GM12865 (cell line): ENCODE measurements around the gene RGMB.

Source experiments
- DNase-seq: peaks from one replicate; pipeline ENCODE4 v3.0.0; 2010; ENCODE audit warnings: low read depth
- H3K4me3 ChIP-seq: 2 replicates; pipeline ENCODE4 v1.5.1; 2011; ENCODE audit warnings: mild to moderate bottlenecking, low read depth, low read length, control low read depth
- TF ChIP-seq, protein P1 (sequence below): IDR thresholded peaks from 2 replicates; pipeline ENCODE4 v1.5.1; 2011; ENCODE audit warnings: low read length, control low read depth, low read depth, inconsistent platforms; ENCODE audit not compliant: insufficient read depth; ENCODE audit errors: missing control alignments

Gene RGMB

DNA sequence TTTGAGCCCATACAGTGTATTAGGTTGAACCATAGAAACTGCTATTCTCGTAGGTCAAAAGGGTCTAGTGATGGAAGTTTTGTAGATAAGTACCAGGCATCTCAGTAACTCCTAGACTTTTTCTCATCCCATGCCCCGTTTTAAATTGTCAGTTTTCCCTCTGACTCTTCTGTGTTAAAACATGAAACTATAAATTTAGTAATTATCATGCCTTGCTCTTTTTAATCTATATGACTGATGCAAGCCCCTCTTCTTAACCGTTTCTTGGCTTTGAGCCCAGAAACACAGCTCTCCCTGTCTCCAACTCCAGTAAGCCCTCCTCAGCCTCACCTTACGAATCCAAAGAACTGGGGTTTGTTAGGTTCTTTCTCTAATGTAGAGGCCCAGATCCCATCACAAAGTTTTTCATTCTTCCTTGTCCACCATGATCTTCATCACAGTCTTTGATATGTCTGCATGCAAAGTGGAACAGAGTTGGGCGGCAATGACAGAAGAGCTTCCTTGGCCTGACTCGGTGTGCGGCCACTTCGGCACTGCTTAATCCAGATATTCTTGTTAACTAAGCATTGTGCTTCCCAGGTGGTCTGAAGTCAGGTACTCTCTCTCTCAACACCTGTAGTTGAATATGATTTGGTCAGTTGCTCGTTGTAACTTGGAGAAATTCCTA lies 21.1 kb downstream of the RGMB start:
- TF ChIP-seq, protein P1, sequence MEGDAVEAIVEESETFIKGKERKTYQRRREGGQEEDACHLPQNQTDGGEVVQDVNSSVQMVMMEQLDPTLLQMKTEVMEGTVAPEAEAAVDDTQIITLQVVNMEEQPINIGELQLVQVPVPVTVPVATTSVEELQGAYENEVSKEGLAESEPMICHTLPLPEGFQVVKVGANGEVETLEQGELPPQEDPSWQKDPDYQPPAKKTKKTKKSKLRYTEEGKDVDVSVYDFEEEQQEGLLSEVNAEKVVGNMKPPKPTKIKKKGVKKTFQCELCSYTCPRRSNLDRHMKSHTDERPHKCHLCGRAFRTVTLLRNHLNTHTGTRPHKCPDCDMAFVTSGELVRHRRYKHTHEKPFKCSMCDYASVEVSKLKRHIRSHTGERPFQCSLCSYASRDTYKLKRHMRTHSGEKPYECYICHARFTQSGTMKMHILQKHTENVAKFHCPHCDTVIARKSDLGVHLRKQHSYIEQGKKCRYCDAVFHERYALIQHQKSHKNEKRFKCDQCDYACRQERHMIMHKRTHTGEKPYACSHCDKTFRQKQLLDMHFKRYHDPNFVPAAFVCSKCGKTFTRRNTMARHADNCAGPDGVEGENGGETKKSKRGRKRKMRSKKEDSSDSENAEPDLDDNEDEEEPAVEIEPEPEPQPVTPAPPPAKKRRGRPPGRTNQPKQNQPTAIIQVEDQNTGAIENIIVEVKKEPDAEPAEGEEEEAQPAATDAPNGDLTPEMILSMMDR = no peak
- no peak for DNase-seq
- H3K4me3 ChIP-seq = no peak overlapping the region

DNA sequence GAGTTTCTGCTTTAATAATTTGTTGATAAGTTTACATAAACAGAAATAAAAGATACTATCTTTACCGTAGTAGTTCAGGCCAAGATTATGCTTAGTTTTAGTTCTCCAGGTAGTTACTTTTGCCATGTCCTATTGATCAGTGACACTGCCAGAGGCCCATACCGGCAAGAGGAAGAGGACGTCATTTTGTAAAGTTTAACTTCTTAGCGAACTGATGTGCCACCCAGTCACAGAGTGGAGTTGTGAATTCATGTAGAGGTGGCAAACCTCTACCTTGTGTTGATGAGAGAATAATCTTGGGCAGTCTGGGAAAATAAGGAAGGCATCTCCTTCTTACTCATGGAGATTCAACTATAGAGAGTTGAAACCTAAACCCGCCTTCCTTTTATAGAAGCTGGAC lies 21.8 kb downstream of the RGMB start:
- TF ChIP-seq, protein P1 = no peak
- DNase-seq = no peak
- no peak overlapping the region for H3K4me3 ChIP-seq

DNA sequence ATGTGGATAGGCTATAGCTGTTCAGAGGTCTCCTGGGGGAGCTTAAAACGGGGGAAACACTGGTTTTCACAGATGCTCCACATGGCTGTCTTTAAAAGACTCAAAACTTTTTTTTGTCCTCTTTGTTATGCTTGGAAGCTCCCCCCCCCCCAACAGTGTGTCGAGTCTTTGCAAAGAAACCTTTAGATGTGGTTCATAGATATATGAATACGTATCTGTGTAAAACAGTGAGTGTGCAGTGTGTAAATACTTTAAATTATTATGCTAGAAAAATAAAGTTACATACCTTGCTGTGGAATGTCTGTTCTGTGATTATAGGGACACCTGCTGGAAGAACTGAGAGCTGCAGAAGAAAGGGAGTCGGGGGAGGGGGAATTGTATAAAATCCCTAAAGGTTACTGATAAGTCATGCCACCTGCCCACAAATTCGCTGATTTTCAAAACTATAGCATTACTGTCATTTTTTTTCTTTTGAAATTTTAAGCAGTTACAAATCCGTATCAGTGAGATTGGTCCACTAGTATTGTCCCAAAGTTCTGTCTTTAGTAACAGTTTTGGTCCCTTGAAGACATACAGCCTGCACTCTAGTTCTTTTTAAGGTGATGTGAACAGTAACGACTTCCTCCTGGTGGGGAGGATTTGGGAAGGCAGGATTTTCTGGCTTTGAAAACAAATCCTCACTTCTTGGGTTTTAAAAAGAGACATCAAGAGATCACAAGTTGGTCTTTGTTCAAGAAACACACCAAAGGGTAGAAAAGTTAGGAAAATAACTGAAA lies 22.9 kb downstream of the RGMB start:
- DNase-seq = peak; percentile 60
- TF ChIP-seq, protein P1 = peak; percentile 71
- H3K4me3 ChIP-seq = no peak overlapping the region

DNA sequence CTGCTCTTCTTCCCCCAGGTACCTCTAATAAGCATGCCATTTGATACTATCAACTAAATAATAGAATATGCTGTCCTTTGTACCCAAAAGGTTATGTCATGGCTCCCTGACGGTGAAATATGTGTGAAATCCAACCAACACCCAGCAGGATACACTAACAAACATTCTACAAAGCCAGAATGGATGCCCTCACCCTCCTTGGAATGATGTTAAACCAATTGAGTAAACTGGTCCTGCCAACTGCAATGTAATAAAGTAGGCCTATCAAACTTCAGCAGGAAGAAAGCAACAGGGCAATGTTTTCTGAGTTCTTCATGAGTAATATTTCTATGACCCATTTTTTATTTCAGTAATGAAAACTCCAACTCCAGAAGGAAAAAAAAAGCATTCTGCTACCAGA lies 24.9 kb downstream of the RGMB start:
- DNase-seq = no peak
- TF ChIP-seq, protein P1 = no peak

DNA sequence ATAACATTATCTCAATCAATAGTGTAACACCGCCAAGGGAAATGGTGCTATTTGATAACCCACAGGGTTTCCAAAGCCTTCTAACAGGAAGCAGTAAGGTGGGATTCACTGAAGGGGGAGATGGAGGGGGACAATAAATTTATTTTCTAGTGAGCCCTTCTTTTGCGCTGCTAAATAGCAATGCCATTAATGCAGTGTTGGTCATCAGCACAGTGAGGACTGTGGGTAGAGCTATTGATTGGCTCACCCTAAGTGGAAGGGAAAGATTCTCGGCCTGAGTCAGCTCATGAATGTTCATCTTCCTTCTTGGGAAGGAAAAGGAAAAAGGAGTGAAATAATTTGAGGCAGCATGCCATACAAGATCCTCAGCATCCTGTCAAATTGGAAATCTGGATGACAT lies 25.4 kb downstream of the RGMB start:
- no peak overlapping the region for H3K4me3 ChIP-seq
- DNase-seq = no peak
- TF ChIP-seq, protein P1 = no peak

More for the DNA sequence above, 24.9 kb downstream of the RGMB start:
- no peak overlapping the region for H3K4me3 ChIP-seq

DNA sequence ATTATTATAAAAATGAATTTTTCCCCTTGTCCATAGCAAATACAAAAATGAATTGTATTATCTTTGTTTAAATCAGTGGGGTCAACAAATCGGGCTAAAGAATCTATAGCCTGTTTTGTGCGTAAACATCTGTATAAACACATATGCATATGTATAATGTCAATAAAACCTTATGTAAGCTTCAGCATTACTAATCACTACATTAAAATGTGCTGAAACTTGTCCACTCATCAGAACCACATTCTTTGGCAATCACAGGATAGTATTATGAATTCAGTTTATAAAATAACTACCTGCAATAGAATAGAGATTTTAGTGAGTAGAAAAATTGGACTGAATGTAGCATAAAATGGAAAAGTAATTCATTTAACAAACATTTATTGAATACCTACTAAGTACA lies 30.6 kb downstream of the RGMB start:
- no peak overlapping the region for H3K4me3 ChIP-seq
- no peak for DNase-seq

More for the DNA sequence above, 30.6 kb downstream of the RGMB start:
- TF ChIP-seq, protein P1 = no peak
